A549 treated with ZK216348 at 1 μM for 4 hours (cell line): ENCODE measurements around the gene PCDHA9. TPM values are rescaled to one million over a fixed set of nuclear protein-coding genes. Genes with fewer than 3 reads are reported as not detected.

Experiments used
- total RNA-seq: library from RNA; stranded (reverse); fragments of 200-300 nt; extraction: Qiagen RNA extraction; gene quantifications from 5 replicates; pipeline ENCODE4 v1.2.3, GENCODE V29; 2022; ENCODE audit warnings: low read depth

The PCDHA9 gene
- total RNA-seq, 1 experiment from 2014 or later: 0.04 TPM

Other genes starting within 250 kb of the PCDHA9 start
- gene CD14, start 215.2 kb upstream of the PCDHA9 start, total RNA-seq: 3.0 to 5.1 TPM (median 4.5 TPM) in 5 replicates
- 8.7 to 15.2 TPM (median 13.7 TPM) in 5 replicates for gene TMCO6, start 208.9 kb upstream of the PCDHA9 start, total RNA-seq
- gene NDUFA2, start 200.8 kb upstream of the PCDHA9 start, total RNA-seq: 104 to 122 TPM (median 115 TPM) in 5 replicates
- 90.7 to 127 TPM (median 98.8 TPM) in 5 replicates for gene IK, start 200.6 kb upstream of the PCDHA9 start, total RNA-seq
- 24.2 to 33.0 TPM (median 30.9 TPM) in 5 replicates for gene WDR55, start 183.5 kb upstream of the PCDHA9 start, total RNA-seq
- gene DND1, start 174.8 kb upstream of the PCDHA9 start, total RNA-seq: 0.33 to 1.1 TPM (median 0.86 TPM) in 5 replicates
- 76.7 to 87.7 TPM (median 80.0 TPM) in 5 replicates for gene HARS1, start 157.0 kb upstream of the PCDHA9 start, total RNA-seq
- gene HARS2, start 156.9 kb upstream of the PCDHA9 start, total RNA-seq: 37.0 to 41.3 TPM (median 39.9 TPM) in 5 replicates
- gene ZMAT2, start 147.9 kb upstream of the PCDHA9 start, total RNA-seq: 85.3 to 156 TPM (median 99.6 TPM) in 5 replicates
- 0.14 to 0.48 TPM (median 0.19 TPM) in 5 replicates for gene PCDHA1, start 62.2 kb upstream of the PCDHA9 start, total RNA-seq
- 0.14 TPM in 1 of 5 replicates, not detected in the others for gene PCDHA2, start 53.5 kb upstream of the PCDHA9 start, total RNA-seq
- gene PCDHA3, start 47.3 kb upstream of the PCDHA9 start, total RNA-seq: 0.68 to 1.2 TPM (median 1.0 TPM) in 5 replicates
- gene PCDHA4, start 41.3 kb upstream of the PCDHA9 start, total RNA-seq: 0.95 to 2.0 TPM (median 1.8 TPM) in 5 replicates
- 0.59 to 0.91 TPM (median 0.69 TPM) in 5 replicates for gene PCDHA5, start 26.8 kb upstream of the PCDHA9 start, total RNA-seq
- 0.04 to 0.12 TPM (median 0.12 TPM) in 3 of 5 replicates, not detected in the others for gene PCDHA6, start 20.4 kb upstream of the PCDHA9 start, total RNA-seq
- 0.06 to 0.21 TPM (median 0.13 TPM) in 5 replicates for gene PCDHA7, start 14.1 kb upstream of the PCDHA9 start, total RNA-seq
- gene PCDHA8, start 7.2 kb upstream of the PCDHA9 start, total RNA-seq: 0.05 TPM in 1 of 5 replicates, not detected in the others
- 0.02 to 0.11 TPM in 2 of 5 replicates, not detected in the others for gene PCDHA10, start 7.5 kb downstream of the PCDHA9 start, total RNA-seq
- 0.04 to 0.20 TPM (median 0.08 TPM) in 5 replicates for gene PCDHA11, start 20.6 kb downstream of the PCDHA9 start, total RNA-seq
- 2.1 to 3.6 TPM (median 2.7 TPM) in 5 replicates for gene PCDHA12, start 26.9 kb downstream of the PCDHA9 start, total RNA-seq
- gene PCDHA13, start 33.7 kb downstream of the PCDHA9 start, total RNA-seq: 0.06 to 0.11 TPM (median 0.08 TPM) in 3 of 5 replicates, not detected in the others
- 1.8 to 2.7 TPM (median 2.0 TPM) in 5 replicates for gene PCDHAC1, start 77.9 kb downstream of the PCDHA9 start, total RNA-seq
- 3.3 to 7.4 TPM (median 4.4 TPM) in 5 replicates for gene PCDHAC2, start 118.1 kb downstream of the PCDHA9 start, total RNA-seq
- not detected in 5 replicates for gene PCDHB1, start 203.0 kb downstream of the PCDHA9 start, total RNA-seq
- gene PCDHB2, start 246.2 kb downstream of the PCDHA9 start, total RNA-seq: 2.7 to 4.5 TPM (median 3.1 TPM) in 5 replicates